ENCODE data around the gene ZNF138.
"Not testable (repeated sequence)": the region's sequence is repeated elsewhere in the genome, so short reads cannot be mapped to it uniquely, and the experiment has no call there.

The ZNF138 gene

DNA sequence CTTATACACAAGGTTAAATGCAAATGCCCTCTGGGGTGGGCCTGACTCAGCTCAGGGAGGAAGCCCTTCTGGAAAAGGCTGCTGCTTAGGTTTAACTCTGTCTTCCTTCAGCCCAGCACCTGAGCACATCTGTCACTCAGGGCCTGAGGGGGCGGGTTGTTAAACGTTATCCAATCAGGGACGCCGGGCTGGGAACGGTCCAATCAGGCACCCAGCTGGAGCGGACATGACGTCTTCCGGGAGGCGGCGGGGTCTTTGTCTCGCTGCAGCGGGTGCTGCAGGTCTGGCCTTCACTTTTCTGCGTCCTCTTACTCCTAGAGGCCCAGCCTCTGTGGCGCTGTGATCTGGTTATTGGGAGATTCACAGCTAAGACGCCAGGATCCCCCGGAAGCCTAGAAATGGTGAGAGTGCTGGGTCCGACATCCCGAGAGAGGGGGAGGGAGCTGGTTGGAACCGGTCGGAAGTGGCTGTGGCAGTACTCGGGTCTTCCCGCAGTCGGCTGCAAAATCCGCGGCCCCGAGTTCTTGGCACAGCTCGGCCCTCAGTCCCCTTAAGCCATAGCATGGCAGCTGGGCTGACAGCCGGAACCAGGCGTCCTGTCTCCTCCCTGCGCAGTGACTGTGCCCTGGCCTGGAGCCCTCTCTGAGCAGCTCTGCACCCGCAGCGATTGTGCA lies at the start of gene ZNF138:
TSS of gene ZNF138 (plus strand) at position 258 of the 674 bp plus-strand sequence. CDS start at position 399, 141 bp downstream.
- peak; percentile 89 to 90 (median 90) for DNase-seq (ENCODE audit: low read depth in 2 of 3, low spot score in 1 of 3)

DNA sequence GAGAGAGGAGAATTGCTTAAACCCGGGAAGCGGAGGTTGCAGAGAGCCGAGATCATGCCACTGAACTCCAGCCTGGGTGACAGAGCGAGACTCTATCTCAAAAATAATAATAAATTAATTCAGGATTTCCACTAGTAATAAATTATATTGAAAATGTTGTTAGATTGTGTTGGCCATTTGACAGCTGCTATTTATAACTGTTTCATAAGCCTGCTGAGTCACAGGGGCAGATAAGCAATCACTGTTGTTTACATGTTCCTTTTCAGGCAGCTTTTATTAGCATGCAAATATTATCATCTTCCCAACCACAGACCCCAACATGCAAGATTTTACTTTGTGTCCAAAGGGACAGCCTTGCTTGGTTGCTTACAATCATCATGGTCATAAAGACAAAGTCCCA lies 49.5 kb upstream of the ZNF138 start:
- no peak for DNase-seq (ENCODE audit: low read depth in 2 of 3, low spot score in 1 of 3)

DNA sequence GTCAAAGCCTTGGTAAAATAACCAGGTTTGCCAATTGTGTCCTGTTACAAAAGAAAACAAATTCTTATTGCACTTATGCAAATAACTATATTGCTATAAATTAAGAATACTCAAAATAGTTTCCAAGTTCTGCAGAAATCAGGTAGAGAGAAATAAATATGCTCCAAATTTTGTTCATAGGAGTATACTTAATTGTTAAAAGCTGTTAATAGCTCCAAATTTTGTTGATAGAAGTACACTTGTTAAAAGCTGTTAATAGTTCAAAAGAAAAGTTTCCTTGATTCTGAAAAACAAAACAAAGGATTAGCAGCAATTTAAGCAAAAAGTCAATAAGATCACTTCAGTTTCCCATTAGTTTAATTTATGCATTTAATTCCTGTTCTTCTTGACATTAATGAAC lies 46.4 kb upstream of the ZNF138 start:
- no peak for DNase-seq (ENCODE audit: low read depth in 2 of 3, low spot score in 1 of 3)

DNA sequence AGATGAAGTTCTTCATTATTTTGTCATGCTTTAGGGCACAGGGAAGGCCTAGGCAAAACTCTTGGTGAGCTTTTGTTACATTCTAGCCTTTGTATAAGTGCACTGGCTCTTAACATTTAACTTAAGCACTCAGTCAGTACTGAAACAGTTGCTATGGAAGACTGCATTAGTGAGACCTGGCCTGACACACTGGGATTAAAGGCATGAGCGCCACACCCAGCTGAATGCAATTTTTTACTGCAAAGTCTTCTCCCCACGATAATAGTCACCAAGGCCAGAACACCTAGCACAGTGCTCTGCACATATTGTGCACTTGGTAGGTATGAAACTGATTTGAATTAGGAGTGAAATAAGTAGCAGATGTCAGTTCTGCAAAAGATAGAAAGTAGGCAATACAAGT lies 41.2 kb upstream of the ZNF138 start:
- no peak for DNase-seq (ENCODE audit: low read depth in 2 of 3, low spot score in 1 of 3)

DNA sequence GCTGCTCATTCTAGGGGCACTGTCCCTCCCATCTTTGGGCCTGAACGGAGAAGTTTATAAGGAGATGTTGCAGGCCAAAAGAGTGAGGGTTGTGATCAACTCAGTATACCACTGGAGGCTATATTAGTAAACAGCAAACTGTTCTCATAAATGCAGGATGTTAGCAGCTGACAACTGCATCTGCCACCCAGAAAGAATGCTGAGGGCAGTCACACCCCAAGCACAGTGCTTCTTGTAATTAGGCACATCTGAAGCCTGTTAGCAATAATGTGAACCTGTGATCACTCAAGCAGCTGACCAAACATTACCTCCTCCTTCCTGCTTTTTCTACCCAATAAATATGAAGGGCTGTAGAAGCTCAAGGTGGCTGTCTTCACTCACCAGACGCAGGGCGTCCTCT lies 38.4 kb upstream of the ZNF138 start:
- DNase-seq (ENCODE audit: low read depth in 2 of 3, low spot score in 1 of 3) = no peak

DNA sequence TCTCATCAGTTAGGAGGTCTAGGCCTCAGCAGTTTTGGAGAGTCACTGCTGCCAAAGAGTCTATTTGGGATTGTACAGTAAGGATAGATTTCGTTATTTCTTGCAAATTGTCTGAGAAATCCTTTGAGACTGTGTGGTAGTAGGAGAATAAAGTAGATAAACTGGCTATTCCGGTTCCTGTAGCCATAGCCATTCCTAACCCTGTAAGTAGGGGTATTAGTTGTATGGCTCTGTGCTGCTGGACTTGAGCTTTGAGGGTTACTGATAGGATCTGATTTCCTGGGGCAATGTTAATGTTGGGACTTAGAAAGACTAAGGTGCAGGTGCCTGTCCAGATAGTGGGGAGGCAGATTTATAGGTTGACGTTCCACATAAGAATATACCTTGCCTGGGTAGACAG lies 36.1 kb upstream of the ZNF138 start:
- no peak for DNase-seq (ENCODE audit: low read depth in 2 of 3, low spot score in 1 of 3)

DNA sequence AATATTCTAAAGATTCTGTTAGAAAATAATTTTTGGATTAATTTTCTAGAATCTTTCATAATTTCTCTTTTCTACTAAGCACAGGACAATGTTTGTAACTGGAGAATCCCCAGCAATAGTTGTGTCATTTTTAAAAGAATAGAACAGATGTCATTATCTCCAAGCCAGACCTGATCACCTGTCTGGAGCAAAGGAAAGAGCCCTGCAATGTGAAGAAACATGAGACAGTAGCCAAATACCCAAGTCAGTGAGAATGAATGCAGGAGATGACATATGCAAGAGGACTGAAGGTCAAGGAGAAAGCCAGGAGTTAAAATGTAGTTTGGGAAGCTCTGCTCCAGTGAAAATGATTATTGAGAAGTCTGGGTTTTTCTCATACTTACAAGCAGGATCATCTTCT lies 25.4 kb upstream of the ZNF138 start:
- DNase-seq (ENCODE audit: low read depth in 2 of 3, low spot score in 1 of 3) = no peak

DNA sequence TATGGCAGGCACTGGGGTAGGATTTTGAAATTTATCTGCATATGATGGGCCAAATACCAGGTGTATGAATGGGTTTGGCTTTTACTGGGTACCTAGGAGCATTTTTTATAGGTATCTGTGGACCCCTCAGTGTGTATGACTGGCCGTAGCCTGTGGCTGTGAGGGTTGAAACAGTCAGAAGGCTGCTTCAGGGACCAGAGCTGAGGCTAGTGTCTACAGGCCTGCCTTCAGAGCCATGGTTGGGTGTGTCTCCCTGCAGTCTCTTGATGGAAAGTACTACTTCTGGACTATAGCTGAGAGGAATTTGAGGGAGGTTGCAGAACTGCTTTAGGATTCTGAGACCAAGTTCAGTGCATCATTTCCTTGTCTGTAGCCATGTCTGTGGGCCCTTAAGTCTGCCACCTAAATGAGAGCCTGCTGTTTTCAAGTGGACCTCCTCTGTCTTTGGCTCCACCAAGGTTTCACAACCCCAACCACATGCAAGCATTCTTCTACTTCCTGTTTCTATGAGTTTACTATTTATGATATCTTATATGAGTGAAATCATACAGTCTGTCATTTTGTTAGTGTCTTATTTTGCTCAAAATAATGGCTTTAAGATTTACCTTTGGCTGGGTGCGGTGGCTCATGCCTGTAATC lies 19.9 kb upstream of the ZNF138 start:
- DNase-seq (ENCODE audit: low read depth in 2 of 3, low spot score in 1 of 3) = no peak

DNA sequence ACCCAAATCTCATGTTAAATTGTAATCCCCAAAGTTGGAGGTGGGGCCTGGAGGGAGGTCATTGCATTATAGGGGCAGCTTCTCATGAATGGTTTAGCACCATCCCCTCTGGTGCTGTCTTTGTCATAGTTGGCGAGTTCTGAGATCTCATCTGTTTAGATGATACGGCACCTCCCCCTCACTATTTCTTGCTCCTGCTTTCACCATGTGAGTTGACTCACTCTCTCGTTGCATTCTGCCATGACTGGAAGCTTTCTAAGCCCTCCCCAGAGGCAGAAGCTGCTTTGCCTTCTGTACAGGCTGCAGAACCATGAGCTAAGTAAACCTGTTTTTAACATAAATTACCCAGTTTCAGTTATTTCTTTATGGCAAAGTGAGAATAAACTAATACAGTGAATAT lies 18.9 kb upstream of the ZNF138 start:
- no peak for DNase-seq (ENCODE audit: low read depth in 2 of 3, low spot score in 1 of 3)

DNA sequence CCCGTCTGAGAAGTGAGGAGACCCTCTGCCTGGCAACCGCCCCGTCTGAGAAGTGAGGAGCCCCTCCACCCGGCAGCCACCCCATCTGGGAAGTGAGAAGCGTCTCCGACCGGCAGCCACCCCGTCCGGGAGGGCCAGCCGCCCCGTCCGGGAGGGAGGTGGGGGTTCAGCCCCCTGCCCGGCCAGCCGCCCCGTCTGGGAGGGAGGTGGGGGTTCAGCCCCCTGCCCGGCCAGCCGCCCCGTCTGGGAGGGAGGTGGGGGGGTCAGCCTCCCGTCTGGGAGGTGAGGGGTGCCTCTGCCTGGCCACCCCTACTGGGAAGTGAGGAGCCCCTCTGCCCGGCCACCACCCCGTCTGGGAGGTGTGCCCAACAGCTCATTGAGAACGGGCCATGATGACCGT lies 9.4 kb upstream of the ZNF138 start:
- not testable (repeated sequence) for DNase-seq (ENCODE audit: low read depth in 2 of 3, low spot score in 1 of 3)

DNA sequence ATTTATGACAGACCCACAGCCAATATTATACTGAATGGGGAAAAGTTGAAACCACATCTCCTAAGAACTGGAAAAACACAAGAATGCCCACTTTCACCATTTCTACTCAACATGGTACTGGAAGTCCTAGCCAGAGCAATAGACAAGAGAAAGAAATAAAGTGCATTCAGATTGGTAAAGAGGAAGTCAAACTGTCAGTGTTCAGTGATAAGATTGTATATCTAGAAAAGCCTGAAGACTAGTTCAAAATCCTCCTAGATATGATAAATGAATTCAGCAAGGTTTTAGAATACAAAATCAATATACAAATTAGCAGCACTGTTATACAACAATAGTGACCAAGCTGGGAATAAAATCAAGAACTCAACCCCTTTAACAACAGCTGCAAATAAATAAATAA lies 6.9 kb upstream of the ZNF138 start:
- no peak for DNase-seq (ENCODE audit: low read depth in 2 of 3, low spot score in 1 of 3)

DNA sequence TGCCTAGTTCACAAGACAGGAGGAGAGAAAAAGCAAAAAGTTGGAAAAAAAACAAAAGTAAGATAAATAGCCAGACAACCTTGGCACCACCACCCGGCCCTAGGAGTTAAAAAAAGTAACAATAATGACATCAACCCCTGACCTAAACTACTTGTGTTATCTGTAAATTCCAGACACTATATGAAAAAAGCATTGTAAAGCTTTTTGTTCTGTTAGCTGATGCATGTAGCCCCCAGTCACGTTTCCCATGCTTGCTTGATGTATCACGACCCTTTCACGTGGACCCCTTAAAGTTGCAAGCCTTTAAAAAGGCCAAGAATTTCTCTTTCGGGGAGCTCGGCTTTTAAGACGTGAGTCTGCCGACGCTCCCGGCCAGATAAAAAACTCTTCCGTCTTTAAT lies 5.0 kb upstream of the ZNF138 start:
- not testable (repeated sequence) for DNase-seq (ENCODE audit: low read depth in 2 of 3, low spot score in 1 of 3)

DNA sequence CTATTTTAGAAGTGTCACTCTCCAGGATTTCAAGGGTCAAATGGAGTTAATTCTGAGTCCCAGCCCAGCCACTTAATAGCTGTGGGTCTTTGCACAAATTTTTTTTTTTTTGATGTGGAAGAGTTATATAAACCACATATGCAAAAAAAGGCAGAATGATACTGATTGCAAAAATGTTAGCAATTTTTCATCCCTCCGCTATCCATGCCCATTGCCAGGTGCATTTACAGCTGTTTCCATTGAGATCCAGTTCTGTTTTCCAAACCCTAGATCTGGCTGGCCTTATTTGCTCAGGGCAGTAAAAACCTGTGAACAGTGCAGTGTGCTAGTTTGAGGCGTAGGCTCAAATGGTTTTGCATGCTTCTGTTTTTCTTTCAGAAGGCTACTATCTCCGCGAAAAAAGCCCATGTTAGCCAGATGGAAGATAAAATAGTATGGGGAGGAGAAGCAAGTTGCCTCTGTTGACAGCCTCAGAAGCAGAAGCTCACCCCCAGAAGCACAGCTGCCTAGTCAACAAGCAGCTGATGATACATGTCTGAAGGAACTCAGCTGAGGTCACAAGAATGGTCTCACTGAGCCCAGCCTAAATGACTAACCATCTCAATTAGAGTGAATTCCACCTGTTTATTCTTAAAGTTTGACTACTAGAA lies 997 bp upstream of the ZNF138 start:
- DNase-seq (ENCODE audit: low read depth in 2 of 3, low spot score in 1 of 3) = no peak

DNA sequence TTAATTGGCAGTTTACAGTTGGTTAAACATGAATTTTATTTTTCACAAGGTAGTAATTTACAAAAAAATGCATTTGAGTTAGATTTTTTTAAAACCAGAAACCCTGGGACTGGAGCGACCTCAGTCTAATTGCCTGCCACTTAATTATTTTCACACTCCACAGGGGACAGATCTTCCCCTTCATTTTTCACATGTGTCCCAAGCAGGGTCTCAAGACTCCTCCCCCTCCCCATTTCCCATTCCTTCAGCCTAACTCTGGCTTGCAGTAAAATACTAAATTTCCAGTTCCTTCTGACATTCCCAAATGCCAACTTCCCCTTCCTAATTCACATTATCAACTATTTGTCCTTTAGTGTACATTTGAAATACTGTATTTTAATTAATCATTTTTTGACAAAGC lies 948 bp downstream of the ZNF138 start:
- no peak for DNase-seq (ENCODE audit: low read depth in 2 of 3, low spot score in 1 of 3)

DNA sequence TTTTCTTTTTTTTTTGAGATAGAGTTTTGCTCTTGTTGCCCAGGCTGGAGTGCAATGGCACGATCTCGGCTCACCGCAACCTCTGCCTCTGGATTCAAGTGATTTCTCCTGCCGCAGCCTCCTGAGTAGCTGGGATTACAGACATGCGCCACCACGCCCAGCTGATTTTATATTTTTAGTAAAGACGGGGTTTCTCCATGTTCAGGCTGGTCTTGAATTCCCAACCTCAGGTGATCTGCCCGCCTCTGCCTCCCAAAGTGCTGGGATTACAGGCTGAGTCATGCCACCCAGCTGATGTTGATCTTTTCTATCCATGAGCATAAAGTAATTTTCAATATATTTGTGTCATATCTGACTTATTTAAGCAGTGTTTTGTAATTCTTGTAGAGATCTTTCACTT lies 4.9 kb downstream of the ZNF138 start:
- DNase-seq (ENCODE audit: low read depth in 2 of 3, low spot score in 1 of 3) = not testable (repeated sequence)

DNA sequence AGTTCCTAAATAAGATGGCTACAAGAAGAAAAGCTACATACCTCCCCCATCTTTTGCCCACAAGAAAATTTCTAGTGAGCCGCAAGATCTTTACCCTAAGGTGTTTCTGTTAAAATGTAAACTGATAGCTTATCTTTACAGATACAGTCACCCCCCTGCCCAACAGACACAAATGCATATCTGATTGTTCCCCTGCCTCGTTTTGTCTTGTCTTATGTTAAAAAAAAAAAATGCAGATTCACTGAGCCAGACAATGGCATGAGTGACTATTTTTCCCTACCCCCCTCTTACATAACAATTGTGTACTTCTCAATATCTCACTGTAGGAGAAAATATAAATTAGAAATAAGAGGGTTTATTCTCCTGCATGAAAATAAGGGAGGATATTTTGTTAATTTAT lies 8.5 kb downstream of the ZNF138 start:
- DNase-seq (ENCODE audit: low read depth in 2 of 3, low spot score in 1 of 3) = no peak

DNA sequence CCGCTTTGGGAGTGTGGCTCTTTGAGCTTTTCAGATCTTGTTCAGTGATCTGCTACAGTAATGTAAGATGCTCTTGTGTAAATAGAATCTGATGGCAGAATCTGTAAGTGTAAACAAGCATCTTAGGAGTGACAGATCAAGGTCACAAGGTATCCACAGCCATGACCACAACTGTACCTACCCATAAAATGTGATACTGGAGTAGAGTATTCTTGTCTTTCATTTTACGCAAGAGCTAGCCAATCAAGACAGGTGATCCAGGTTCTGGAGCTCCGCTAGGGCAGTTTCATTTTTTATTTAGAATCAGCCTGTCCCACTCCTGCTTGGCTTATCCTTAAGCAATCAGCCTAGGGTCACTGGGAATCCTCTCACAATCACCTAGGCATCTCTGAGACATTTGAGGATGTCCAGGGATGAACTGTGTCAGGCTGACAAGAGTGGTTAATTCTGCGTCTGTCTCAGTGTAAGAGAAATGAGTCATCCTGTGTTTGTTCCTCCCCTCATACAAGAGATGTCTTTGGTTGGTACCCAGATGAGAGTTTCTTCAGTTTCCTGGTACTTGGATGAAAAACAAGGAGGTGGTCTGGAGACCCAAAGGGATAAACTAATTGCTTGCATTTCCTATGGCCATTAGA lies 13.6 kb downstream of the ZNF138 start:
- no peak for DNase-seq (ENCODE audit: low read depth in 2 of 3, low spot score in 1 of 3)

DNA sequence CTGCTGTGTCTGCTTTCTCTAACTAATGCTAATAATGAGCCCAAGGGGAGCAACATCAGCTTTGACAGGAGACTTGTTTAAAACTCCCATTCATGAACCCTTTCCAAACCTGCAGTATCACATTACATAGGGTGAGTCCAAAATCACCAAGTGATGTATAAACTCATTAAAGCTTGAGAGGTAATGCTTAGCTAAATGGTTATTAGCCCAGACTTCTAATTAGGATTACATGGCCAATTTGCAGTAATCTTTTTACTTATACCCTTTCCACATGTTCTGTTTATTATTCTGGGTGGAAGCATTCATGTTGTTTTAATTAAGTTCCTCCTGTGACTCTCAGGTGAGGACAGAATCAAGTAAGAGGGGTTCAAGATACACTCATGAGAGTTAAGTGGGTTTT lies 17.5 kb downstream of the ZNF138 start:
- no peak for DNase-seq (ENCODE audit: low read depth in 2 of 3, low spot score in 1 of 3)

DNA sequence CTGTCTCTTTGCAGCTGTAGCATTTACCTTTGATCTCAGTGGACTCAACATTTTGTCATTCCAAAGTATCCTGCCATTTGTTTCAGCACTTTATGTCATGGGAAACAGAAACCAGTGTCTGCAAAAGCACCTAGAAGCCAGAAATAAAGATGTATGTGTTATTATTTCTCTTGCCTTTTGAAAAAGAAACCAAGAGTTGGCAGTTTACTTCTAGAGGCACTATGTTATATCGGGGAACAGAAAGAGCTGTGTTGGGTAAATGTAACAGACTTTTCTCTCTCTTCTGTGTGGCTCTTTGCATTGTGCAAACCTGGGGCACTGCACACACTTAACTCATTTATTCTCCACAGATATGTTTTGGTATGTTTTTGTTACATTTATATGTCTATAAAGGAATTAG lies 36.7 kb downstream of the ZNF138 start:
- DNase-seq (ENCODE audit: low read depth in 2 of 3, low spot score in 1 of 3) = no peak

DNA sequence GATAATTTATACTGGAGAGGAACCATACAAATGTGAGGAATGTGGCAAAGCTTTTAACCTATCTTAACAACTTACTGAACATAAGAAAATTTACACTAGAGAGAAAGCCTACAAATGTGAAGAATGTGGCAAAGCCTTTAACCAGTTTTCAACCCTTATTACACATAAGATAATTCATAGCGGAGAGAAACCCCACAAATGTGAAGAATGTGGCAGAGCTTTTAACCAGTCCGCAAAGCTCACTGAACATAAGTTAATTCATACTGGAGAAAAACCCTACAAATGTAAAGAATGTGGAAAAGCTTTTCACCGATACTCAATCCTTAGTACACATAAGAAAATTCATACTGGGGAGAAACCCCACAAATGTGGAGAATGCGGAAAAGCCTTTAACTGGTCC lies 37.9 kb downstream of the ZNF138 start:
- DNase-seq (ENCODE audit: low read depth in 2 of 3, low spot score in 1 of 3) = no peak

DNA sequence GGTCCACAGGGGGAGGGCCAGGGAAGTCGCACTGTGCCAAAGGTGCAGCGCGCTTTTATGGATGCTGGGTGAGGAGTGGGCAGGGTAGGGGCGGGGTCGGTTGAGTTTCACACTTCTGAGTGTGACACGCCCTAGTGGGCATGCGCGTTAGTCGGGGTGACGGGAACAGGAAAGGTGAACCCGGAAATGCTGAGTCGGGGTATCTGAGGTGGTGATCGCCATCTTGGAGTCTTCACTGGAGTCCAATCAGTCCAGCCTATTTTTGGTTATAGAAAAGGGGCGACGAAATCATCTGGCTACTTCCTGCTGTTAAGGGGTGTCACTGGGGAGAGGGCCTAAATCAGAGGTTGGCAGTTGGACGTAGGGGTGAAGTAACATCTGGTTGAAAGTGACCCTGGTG lies 40.8 kb downstream of the ZNF138 start:
- DNase-seq (ENCODE audit: low read depth in 2 of 3, low spot score in 1 of 3) = no peak

DNA sequence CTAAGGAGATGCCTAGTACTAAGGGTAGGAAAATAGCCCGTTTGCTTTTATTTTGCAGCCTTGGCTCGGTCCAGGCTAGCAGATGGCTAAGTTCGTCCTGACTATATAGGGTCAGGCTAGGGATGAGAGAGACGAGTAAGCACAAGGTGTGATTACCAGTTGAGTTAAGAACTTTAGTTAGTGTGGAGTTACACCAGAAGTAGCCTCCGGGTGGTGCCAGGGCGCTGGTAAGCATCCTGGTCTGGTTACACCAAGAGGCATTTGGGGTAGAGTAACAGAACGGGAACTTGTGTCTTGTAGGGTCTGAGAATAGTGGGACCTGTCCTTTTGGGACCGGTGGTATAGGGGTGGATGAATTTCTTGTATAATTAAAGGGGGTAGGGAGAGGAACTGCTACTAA lies 41.6 kb downstream of the ZNF138 start:
- DNase-seq (ENCODE audit: low read depth in 2 of 3, low spot score in 1 of 3) = not testable (repeated sequence)
